ENCODE measurements around the gene CASQ2. TPM values are rescaled to one million over a fixed set of nuclear protein-coding genes. Genes with fewer than 3 reads are reported as not detected.

Gene CASQ2
- total RNA-seq = 912 TPM
- long read RNA-seq, transcript CASQ2-201 (11 exons, 2,674 nt) = major isoform, 370 of 421 reads
- long read RNA-seq, partial matches to known transcripts = 13 of 421 reads
- long read RNA-seq, other reads (novel, unspliced or antisense) = 38 of 421 reads

GRCh38 chr1:115768549-115768948 lies at the start of gene CASQ2:
CASQ2 (minus strand) TSS chr1:115768714; CDS start chr1:115768541, 173 bp downstream.
- ATAC-seq = peak; percentile 85
- intact Hi-C loops (cut with DNase I) = loop anchor here (5.0 kb wide), 1 partner anchor 41 kb away; no protein-coding TSS in a partner anchor
- peak; percentile 83 for DNase-seq (ENCODE audit: missing footprints)

DNA sequence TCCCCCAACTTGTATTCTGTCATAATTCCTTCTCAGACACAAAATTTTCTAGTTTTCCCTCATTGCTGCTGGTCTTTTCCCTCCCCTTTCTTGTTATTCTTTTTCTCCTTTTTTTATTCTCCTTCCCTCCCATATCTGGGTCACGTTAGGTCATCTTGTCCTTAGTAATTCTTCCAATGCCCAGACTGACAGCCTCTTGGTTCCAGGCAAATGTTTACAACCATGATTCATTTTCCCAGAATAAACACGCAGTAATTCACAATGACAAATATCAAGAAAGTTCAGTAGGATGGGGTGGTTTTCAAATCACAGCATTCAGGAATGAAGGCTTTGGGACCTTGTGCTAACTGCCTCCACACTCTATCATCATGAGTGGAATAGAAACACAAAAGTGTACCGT lies 47.2 kb upstream of the CASQ2 start:
- ATAC-seq (no peak), DNase-seq (ENCODE audit: missing footprints) (no peak)
- intact Hi-C loops (cut with DNase I) = loop anchor here (10.0 kb wide), 1 partner anchor 309 kb away; no protein-coding TSS in a partner anchor

DNA sequence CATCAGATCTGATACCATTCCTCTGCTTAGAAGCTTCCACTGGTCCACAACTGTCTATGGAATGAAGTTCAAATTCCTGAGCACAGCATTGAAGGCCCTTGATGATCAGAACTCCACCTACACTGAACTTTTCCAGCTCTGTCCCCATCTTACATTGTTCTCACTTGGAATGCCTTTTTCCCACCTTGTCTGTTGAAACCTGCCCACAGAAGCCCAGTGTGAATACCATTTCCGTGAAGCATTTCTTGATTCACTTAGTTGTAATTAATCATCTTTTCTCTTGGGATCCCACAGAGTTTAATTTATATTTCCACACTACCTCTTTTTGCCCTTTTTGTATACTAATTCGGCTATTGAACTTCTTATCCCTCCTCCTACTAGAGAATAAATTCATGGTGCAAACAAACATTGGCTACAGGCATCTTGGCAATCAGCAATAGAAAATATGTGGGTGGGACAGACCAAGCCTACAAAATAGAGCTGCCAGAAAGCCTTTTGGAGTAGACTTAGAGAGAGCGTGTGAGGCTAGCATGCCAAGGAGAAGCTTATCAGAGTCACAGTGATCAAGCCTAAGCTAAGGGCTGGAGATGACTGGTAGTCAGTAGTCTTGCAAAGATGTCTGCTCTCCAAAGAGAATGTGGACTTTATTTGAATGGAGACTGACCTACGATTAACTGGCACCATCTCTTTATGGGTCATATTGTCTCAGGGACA lies 46.3 kb upstream of the CASQ2 start:
- intact Hi-C loops (cut with DNase I) = loop anchor here (10.0 kb wide), 1 partner anchor 310 kb away; no protein-coding TSS in a partner anchor
- no peak for DNase-seq (ENCODE audit: missing footprints)
- ATAC-seq = no peak

DNA sequence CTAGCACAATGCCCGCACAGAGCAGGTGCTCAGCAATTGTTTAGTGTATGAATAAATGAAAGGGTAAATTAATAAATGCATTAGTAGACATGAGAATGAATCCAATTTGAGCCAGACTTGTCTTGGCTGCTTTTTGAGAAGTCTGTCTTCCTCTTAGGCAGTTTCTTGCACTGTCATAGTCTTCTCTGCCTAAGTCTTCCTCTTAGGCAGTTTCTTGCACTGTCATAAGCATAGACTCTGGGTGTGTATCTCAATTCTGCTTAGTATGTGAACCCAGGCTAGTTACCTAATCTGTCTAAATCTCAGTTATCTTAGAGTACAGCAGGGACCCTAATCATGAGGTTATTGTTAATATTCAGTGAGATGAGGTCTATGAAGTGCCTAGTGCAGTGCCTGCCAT lies 45.2 kb upstream of the CASQ2 start:
- DNase-seq (ENCODE audit: missing footprints) (no peak), ATAC-seq (no peak)
- intact Hi-C loops (cut with DNase I) = loop anchor here (10.0 kb wide), 1 partner anchor 311 kb away; no protein-coding TSS in a partner anchor

DNA sequence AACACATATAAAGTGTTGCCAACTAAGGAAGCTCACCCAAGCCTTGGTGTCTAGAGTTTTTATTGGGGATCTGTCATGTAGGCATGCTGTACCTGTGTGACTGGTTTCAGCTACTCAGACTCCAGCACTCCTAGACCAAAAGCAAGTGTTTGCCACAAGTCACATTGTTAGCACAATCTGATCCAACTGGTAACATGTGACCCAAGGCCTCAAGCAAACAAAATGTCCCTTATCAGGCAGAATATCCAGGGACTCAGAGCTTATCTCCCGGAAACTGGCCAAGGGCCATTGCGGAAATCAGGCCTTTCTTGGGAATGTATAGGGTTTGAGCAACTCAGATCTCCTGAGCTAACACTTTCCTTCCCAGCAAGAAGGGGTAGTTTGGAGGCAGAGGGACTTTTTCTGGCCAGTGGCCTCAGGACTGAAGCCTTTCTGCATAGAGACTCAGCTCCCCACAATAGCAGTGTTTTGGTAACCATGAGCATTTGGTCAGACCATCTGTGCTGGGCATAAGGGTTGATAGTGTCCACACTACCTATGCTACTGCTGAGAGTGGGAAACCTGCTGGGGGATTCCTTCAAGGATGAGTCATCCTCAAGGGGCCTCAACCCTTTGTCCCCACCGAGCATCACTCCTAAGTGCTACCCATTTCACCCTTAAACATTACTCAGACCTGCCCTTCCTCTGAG lies 42.8 kb upstream of the CASQ2 start:
- DNase-seq (ENCODE audit: missing footprints) (no peak), ATAC-seq (peak; percentile 21)
- intact Hi-C loops (cut with DNase I) = loop anchor here (10.0 kb wide), 1 partner anchor 314 kb away; no protein-coding TSS in a partner anchor

DNA sequence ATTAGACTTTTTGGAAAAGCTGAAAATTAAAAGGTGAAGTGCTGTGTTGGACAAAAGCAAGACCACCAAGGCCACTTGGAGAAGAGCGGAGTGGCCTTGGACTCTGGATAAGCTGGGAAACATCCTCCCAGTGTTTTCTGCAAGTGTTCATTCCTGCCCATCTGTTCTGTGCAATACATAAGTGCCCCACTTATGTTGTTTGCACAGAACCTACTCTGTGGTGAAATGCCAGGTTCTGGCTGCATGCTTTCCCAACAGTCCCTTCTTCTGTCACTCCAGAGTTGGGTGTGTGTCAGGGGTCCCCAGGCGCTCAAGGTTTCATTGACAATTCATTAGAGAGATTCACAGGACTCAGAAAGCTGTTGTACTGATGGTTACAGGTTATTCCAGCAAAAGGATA lies 42.1 kb upstream of the CASQ2 start:
- DNase-seq (ENCODE audit: missing footprints) = no peak
- ATAC-seq = peak; percentile 41
- intact Hi-C loops (cut with DNase I) = loop anchor here (10.0 kb wide), 1 partner anchor 314 kb away; no protein-coding TSS in a partner anchor

- ATAC-seq (no peak), DNase-seq (ENCODE audit: missing footprints) (no peak)
- intact Hi-C loops (cut with DNase I) = loop anchor here (5.0 to 10.0 kb wide), 3 partner anchors 172 to 687 kb away; no protein-coding TSS in a partner anchor
These were observed 41.3 kb upstream of the CASQ2 start for GRCh38 chr1:115809847-115810246.

GRCh38 chr1:115809076-115809475 lies 40.6 kb upstream of the CASQ2 start:
- ATAC-seq = no peak
- intact Hi-C loops (cut with DNase I) = loop anchor here (5.0 kb wide), 2 partner anchors 173 to 688 kb away; no protein-coding TSS in a partner anchor
- no peak for DNase-seq (ENCODE audit: missing footprints)

DNA sequence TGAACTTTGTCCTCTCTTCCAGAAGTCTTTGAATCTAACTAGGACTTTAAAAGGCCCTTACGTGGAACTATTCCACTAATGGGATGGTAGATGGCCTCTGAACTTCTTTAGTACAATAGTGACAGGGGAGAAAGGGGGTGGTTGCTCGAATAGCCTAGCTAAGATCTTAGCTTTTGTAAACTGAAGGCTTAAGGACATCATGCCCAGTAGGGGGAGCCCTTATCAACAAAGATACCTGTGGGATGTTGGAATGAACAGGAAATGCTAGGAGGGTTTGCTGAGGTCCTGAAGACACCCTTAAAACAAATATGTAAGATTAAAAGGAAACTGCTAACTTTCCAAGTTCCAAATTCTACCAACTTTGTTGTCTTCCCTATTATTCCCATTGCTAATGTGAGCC lies 39.2 kb upstream of the CASQ2 start:
- intact Hi-C loops (cut with DNase I) = loop anchor here (2.0 to 5.0 kb wide), 3 partner anchors 175 to 690 kb away; no protein-coding TSS in a partner anchor
- DNase-seq (ENCODE audit: missing footprints) (no peak), ATAC-seq (peak; percentile 65)

- intact Hi-C loops (cut with DNase I) = loop anchor here (5.0 kb wide), 2 partner anchors 177 to 692 kb away; no protein-coding TSS in a partner anchor
- no peak for ATAC-seq
- DNase-seq (ENCODE audit: missing footprints) = no peak
These were observed 37.1 kb upstream of the CASQ2 start for GRCh38 chr1:115805597-115805996.

GRCh38 chr1:115802416-115802815 lies 33.9 kb upstream of the CASQ2 start:
- ATAC-seq (no peak), DNase-seq (ENCODE audit: missing footprints) (no peak)
- intact Hi-C loops (cut with DNase I) = no loop called here

GRCh38 chr1:115797486-115797885 lies 29.0 kb upstream of the CASQ2 start:
- no peak for ATAC-seq
- intact Hi-C loops (cut with DNase I) = no loop called here
- DNase-seq (ENCODE audit: missing footprints) = no peak

DNA sequence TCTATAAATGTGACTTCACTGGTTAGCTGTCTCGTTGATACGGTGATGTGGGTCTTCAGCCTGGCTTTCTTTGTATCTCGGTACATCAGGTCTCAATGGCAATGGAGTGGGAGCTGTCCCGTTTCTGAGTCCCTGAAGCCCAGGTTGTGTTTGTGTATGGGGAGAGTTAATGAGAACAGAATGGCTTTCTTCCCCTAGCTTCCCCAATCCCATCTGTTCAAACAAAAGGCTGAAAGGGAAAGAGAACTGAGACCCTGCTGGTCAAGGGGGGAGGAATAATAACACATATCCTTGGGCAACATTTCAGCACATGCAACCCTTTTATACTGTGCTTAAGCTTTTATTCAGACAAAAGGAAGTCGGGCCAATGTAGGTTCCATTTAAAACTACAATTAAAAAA lies 28.4 kb upstream of the CASQ2 start:
- ATAC-seq = no peak
- intact Hi-C loops (cut with DNase I) = no loop called here
- no peak for DNase-seq (ENCODE audit: missing footprints)

- DNase-seq (ENCODE audit: missing footprints) (no peak), ATAC-seq (no peak)
- intact Hi-C loops (cut with DNase I) = no loop called here
These were observed 27.5 kb upstream of the CASQ2 start for GRCh38 chr1:115796036-115796435.

DNA sequence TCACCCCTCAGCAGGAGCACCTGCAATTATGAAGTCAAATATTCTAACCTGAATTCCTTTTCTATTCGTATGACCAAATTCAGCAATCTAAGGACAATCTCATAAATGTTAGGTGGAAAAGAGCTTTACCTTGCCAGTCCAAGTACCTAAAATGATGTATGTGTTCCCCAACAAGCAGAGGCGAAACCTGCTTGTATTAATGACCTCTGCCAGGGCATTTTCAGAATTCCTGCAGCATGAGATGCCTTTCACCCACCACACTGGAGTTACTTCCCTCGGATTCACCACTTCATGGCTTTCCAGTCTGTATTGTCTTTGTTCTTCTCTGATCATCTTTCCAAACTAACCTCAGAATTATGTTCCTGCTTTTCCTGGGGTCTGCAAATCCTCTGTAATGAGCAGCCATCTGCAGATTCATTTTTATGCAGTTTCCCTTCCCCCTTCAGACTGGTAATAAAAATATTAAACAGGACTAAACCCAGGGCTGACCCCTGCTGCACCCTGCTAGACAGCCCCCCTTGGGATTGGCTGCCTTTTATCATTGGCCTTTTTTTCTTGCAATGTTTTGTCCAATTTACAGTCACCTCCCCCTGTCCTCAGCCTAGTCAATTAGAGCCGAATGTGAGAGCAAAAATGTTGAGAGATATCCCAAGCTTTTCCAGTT lies 26.6 kb upstream of the CASQ2 start:
- ATAC-seq (no peak), DNase-seq (ENCODE audit: missing footprints) (no peak)
- intact Hi-C loops (cut with DNase I) = no loop called here

- ATAC-seq = peak; percentile 73
- no peak for DNase-seq (ENCODE audit: missing footprints)
- intact Hi-C loops (cut with DNase I) = no loop called here
These were observed 24.6 kb upstream of the CASQ2 start for GRCh38 chr1:115793162-115793561.

- intact Hi-C loops (cut with DNase I) = no loop called here
- ATAC-seq (no peak), DNase-seq (ENCODE audit: missing footprints) (no peak)
These were observed 23.3 kb upstream of the CASQ2 start for GRCh38 chr1:115791816-115792215.

GRCh38 chr1:115790846-115791245 lies 22.3 kb upstream of the CASQ2 start:
- ATAC-seq (no peak), DNase-seq (ENCODE audit: missing footprints) (no peak)
- intact Hi-C loops (cut with DNase I) = no loop called here

GRCh38 chr1:115790356-115790755 lies 21.8 kb upstream of the CASQ2 start:
- intact Hi-C loops (cut with DNase I) = no loop called here
- ATAC-seq (no peak), DNase-seq (ENCODE audit: missing footprints) (no peak)

Data from Right ventricle myocardium inferior (tissue), 1 donor.